GF-D8 (cell line): ENCODE data around the gene FA2H.
"Not testable (repeated sequence)": the region's sequence is repeated elsewhere in the genome, so short reads cannot be mapped to it uniquely, and the experiment has no call there.

ENCODE experiments used
- DNase-seq: peaks from one replicate; lab custom pipeline; 2025; lab: John Stamatoyannopoulos, UW

The FA2H gene

GRCh38 chr16:74723256-74723655 is 51.4 kb downstream of the FA2H start:
- no peak for DNase-seq

GRCh38 chr16:74722156-74722555 is 52.5 kb downstream of the FA2H start:
- not testable (repeated sequence) for DNase-seq

GRCh38 chr16:74721716-74722115 is 52.9 kb downstream of the FA2H start:
- DNase-seq, result no peak

- DNase-seq, result no peak
Observed at GRCh38 chr16:74720579-74720978, 54.0 kb downstream of the FA2H start.

- no peak for DNase-seq
Observed at GRCh38 chr16:74718741-74719610, 55.6 kb downstream of the FA2H start.

GRCh38 chr16:74718140-74718539 is 56.5 kb downstream of the FA2H start:
- DNase-seq, result no peak

GRCh38 chr16:74717367-74717766 is 57.3 kb downstream of the FA2H start:
- DNase-seq, result no peak

- DNase-seq, result no peak
Observed at GRCh38 chr16:74716355-74716754, 58.3 kb downstream of the FA2H start.

GRCh38 chr16:74713876-74714275 is 60.7 kb downstream of the FA2H start:
- no peak for DNase-seq

GRCh38 chr16:74713325-74713724 is 61.3 kb downstream of the FA2H start:
- DNase-seq, result no peak

- DNase-seq, result no peak
Observed at GRCh38 chr16:74711938-74712337, 62.7 kb downstream of the FA2H start.

GRCh38 chr16:74710401-74710800 is 64.2 kb downstream of the FA2H start:
- no peak for DNase-seq

- DNase-seq, result peak; percentile 31
Observed at GRCh38 chr16:74709441-74709877, 65.2 kb downstream of the FA2H start.

GRCh38 chr16:74700438-74701225 is 74.0 kb downstream of the FA2H start, which contains the start of gene MLKL:
TSS of gene MLKL (minus strand) at chr16:74700862. CDS start at chr16:74695757, 5,105 bp downstream.
- peak; percentile 92 for DNase-seq

- DNase-seq, result no peak
Observed at GRCh38 chr16:74700116-74700437, 74.5 kb downstream of the FA2H start.

- DNase-seq, result no peak
Observed at GRCh38 chr16:74699666-74700065, 75.0 kb downstream of the FA2H start.

GRCh38 chr16:74698222-74698621 is 76.4 kb downstream of the FA2H start:
- no peak for DNase-seq

- no peak for DNase-seq
Observed at GRCh38 chr16:74695450-74696422, 78.9 kb downstream of the FA2H start.

GRCh38 chr16:74691093-74691855 is 83.3 kb downstream of the FA2H start:
- no peak for DNase-seq

- no peak for DNase-seq
Observed at GRCh38 chr16:74682556-74682955, 92.1 kb downstream of the FA2H start.

GRCh38 chr16:74680681-74681080 is 93.9 kb downstream of the FA2H start:
- no peak for DNase-seq
